Activated naive CD8-positive, alpha-beta T cell treated with anti-CD3 and anti-CD28 coated beads, Interleukin-2, amount 50 U/mL, for 24 hours (primary cell): ENCODE measurements around the gene NREP.
"Not testable (repeated sequence)": the region's sequence is repeated elsewhere in the genome, so short reads cannot be mapped to it uniquely, and the experiment has no call there.

Experiments used
- ATAC-seq: fragments of 150-1000 bp; cut with Tn5 transposase; one replicate; pipeline ENCODE4 v1.10.0; 2021
- DNase-seq: peaks from one replicate; pipeline ENCODE4 v3.0.0; 2021
- H3K27ac Mint-ChIP-seq: one replicate; pipeline ENCODE4 v1.8.0; 2021; ENCODE audit warnings: mild to moderate bottlenecking, mixed read lengths
- H3K27me3 Mint-ChIP-seq: one replicate; pipeline ENCODE4 v1.8.0; 2021; ENCODE audit warnings: mixed read lengths
- H3K36me3 Mint-ChIP-seq: one replicate; pipeline ENCODE4 v1.8.0; 2021; ENCODE audit warnings: low read depth, mixed read lengths
- H3K4me1 Mint-ChIP-seq: one replicate; pipeline ENCODE4 v1.8.0; 2021; ENCODE audit warnings: mixed read lengths
- H3K4me3 Mint-ChIP-seq: one replicate; pipeline ENCODE4 v1.8.0; 2021; ENCODE audit warnings: mild to moderate bottlenecking, moderate library complexity, mixed read lengths
- H3K9me3 Mint-ChIP-seq: one replicate; pipeline ENCODE4 v1.8.0; 2021; ENCODE audit warnings: mixed read lengths

Gene NREP

GRCh38 chr5:111737716-111738115 is 19.3 kb downstream of the NREP start:
- Mint-ChIP-seq H3K4me1 (peaks cover 29% of the 10 kb centered on the region), H3K36me3 (peaks cover 2% of the 10 kb centered on the region), H3K4me3 (no peak overlapping the region), H3K9me3 (no peaks in the 10 kb centered on the region), H3K27ac (no peak overlapping the region), H3K27me3 (no peaks in the 10 kb centered on the region)
- ATAC-seq: no peak
- no peak for DNase-seq

- no peak overlapping the region for H3K27ac Mint-ChIP-seq
- peak; percentile 79 for ATAC-seq
- H3K9me3 Mint-ChIP-seq: no peaks in the 10 kb centered on the region
These were observed 21.3 kb downstream of the NREP start for GRCh38 chr5:111735583-111736270.

GRCh38 chr5:111734597-111734996 is 22.4 kb downstream of the NREP start:
- H3K27me3 Mint-ChIP-seq: no peaks in the 10 kb centered on the region
- H3K4me3 Mint-ChIP-seq: no peak overlapping the region
- H3K36me3 Mint-ChIP-seq: peaks cover 4% of the 10 kb centered on the region
- DNase-seq (no peak), ATAC-seq (no peak)
- H3K4me1 Mint-ChIP-seq: peaks cover 35% of the 10 kb centered on the region
- no peak overlapping the region for H3K27ac Mint-ChIP-seq
- no peaks in the 10 kb centered on the region for H3K9me3 Mint-ChIP-seq

More at GRCh38 chr5:111735583-111736270, 21.3 kb downstream of the NREP start:
- Mint-ChIP-seq H3K4me1 (peaks cover 29% of the 10 kb centered on the region), H3K27me3 (no peaks in the 10 kb centered on the region), H3K36me3 (peaks cover 4% of the 10 kb centered on the region), H3K4me3 (no peak overlapping the region)
- DNase-seq: peak; percentile 39

GRCh38 chr5:111734013-111734412 is 23.0 kb downstream of the NREP start:
- H3K27me3 Mint-ChIP-seq: no peaks in the 10 kb centered on the region
- peak; percentile 83 for ATAC-seq
- no peaks in the 10 kb centered on the region for H3K9me3 Mint-ChIP-seq

GRCh38 chr5:111733571-111733970 is 23.4 kb downstream of the NREP start:
- H3K27ac Mint-ChIP-seq: no peak overlapping the region
- no peak overlapping the region for H3K4me3 Mint-ChIP-seq
- no peak for DNase-seq
- H3K4me1 Mint-ChIP-seq: peaks cover 35% of the 10 kb centered on the region
- peaks cover 4% of the 10 kb centered on the region for H3K36me3 Mint-ChIP-seq
- ATAC-seq: no peak
- no peaks in the 10 kb centered on the region for H3K27me3 Mint-ChIP-seq
- H3K9me3 Mint-ChIP-seq: no peaks in the 10 kb centered on the region

More at GRCh38 chr5:111734013-111734412, 23.0 kb downstream of the NREP start:
- Mint-ChIP-seq H3K4me3 (peak overlapping the region; percentile 8), H3K4me1 (peaks cover 35% of the 10 kb centered on the region), H3K27ac (no peak overlapping the region), H3K36me3 (peaks cover 4% of the 10 kb centered on the region)
- peak; percentile 15 for DNase-seq

- ATAC-seq: no peak
- Mint-ChIP-seq H3K4me3 (no peak overlapping the region), H3K4me1 (peaks cover 35% of the 10 kb centered on the region), H3K27ac (no peak overlapping the region), H3K9me3 (no peaks in the 10 kb centered on the region), H3K36me3 (peaks cover 4% of the 10 kb centered on the region), H3K27me3 (no peaks in the 10 kb centered on the region)
- DNase-seq: no peak
These were observed 25.4 kb downstream of the NREP start for GRCh38 chr5:111731638-111732037.

GRCh38 chr5:111730659-111731382 is 26.2 kb downstream of the NREP start:
- H3K4me1 Mint-ChIP-seq: peaks cover 31% of the 10 kb centered on the region
- peak overlapping the region; percentile 49 for H3K27ac Mint-ChIP-seq
- H3K4me3 Mint-ChIP-seq: no peak overlapping the region
- H3K9me3 Mint-ChIP-seq: no peaks in the 10 kb centered on the region
- peaks cover 4% of the 10 kb centered on the region for H3K36me3 Mint-ChIP-seq
- DNase-seq (no peak), ATAC-seq (no peak)
- H3K27me3 Mint-ChIP-seq: no peaks in the 10 kb centered on the region

GRCh38 chr5:111728941-111729340 is 28.1 kb downstream of the NREP start:
- H3K27me3 Mint-ChIP-seq: no peaks in the 10 kb centered on the region

GRCh38 chr5:111726986-111727385 is 30.0 kb downstream of the NREP start:
- peaks cover 15% of the 10 kb centered on the region for H3K4me1 Mint-ChIP-seq
- H3K4me3 Mint-ChIP-seq: no peak overlapping the region
- no peaks in the 10 kb centered on the region for H3K9me3 Mint-ChIP-seq
- ATAC-seq (no peak), DNase-seq (no peak)
- H3K27me3 Mint-ChIP-seq: no peaks in the 10 kb centered on the region
- no peaks in the 10 kb centered on the region for H3K36me3 Mint-ChIP-seq
- no peak overlapping the region for H3K27ac Mint-ChIP-seq

More at GRCh38 chr5:111728941-111729340, 28.1 kb downstream of the NREP start:
- H3K4me3 Mint-ChIP-seq: no peak overlapping the region
- peaks cover 4% of the 10 kb centered on the region for H3K36me3 Mint-ChIP-seq
- H3K4me1 Mint-ChIP-seq: peaks cover 20% of the 10 kb centered on the region
- DNase-seq (no peak), ATAC-seq (no peak)
- no peaks in the 10 kb centered on the region for H3K9me3 Mint-ChIP-seq
- no peak overlapping the region for H3K27ac Mint-ChIP-seq

GRCh38 chr5:111722140-111722539 is 34.9 kb downstream of the NREP start:
- Mint-ChIP-seq H3K27me3 (peaks cover 6% of the 10 kb centered on the region), H3K36me3 (no peaks in the 10 kb centered on the region), H3K4me1 (no peaks in the 10 kb centered on the region), H3K27ac (no peak overlapping the region), H3K9me3 (no peaks in the 10 kb centered on the region), H3K4me3 (no peak overlapping the region)
- no peak for DNase-seq
- ATAC-seq: no peak

GRCh38 chr5:111720333-111720890 is 36.6 kb downstream of the NREP start:
- H3K36me3 Mint-ChIP-seq: no peaks in the 10 kb centered on the region
- H3K27me3 Mint-ChIP-seq: peaks cover 6% of the 10 kb centered on the region
- DNase-seq: no peak
- no peak overlapping the region for H3K4me3 Mint-ChIP-seq
- no peaks in the 10 kb centered on the region for H3K4me1 Mint-ChIP-seq
- no peak overlapping the region for H3K27ac Mint-ChIP-seq
- peaks cover 4% of the 10 kb centered on the region for H3K9me3 Mint-ChIP-seq
- no peak for ATAC-seq

GRCh38 chr5:111719773-111720172 is 37.2 kb downstream of the NREP start:
- Mint-ChIP-seq H3K4me1 (no peaks in the 10 kb centered on the region), H3K4me3 (no peak overlapping the region), H3K27ac (no peak overlapping the region), H3K27me3 (peaks cover 6% of the 10 kb centered on the region), H3K36me3 (no peaks in the 10 kb centered on the region), H3K9me3 (peaks cover 10% of the 10 kb centered on the region)
- DNase-seq (no peak), ATAC-seq (no peak)

GRCh38 chr5:111716789-111717188 is 40.2 kb downstream of the NREP start:
- not testable (repeated sequence) for H3K36me3 Mint-ChIP-seq, ATAC-seq, H3K4me1 Mint-ChIP-seq, DNase-seq, H3K27ac Mint-ChIP-seq, H3K4me3 Mint-ChIP-seq, H3K27me3 Mint-ChIP-seq
- peaks cover 24% of the 10 kb centered on the region for H3K9me3 Mint-ChIP-seq

- ATAC-seq: no peak
- H3K27me3 Mint-ChIP-seq: no peaks in the 10 kb centered on the region
- H3K36me3 Mint-ChIP-seq: no peaks in the 10 kb centered on the region
- DNase-seq: no peak
- no peak overlapping the region for H3K27ac Mint-ChIP-seq
- H3K4me1 Mint-ChIP-seq: peaks cover 8% of the 10 kb centered on the region
- no peak overlapping the region for H3K4me3 Mint-ChIP-seq
- peaks cover 7% of the 10 kb centered on the region for H3K9me3 Mint-ChIP-seq
These were observed 49.3 kb downstream of the NREP start for GRCh38 chr5:111707630-111708164.

- Mint-ChIP-seq H3K9me3 (no peaks in the 10 kb centered on the region), H3K27me3 (no peaks in the 10 kb centered on the region), H3K4me3 (no peak overlapping the region), H3K27ac (no peak overlapping the region), H3K36me3 (no peaks in the 10 kb centered on the region), H3K4me1 (peaks cover 8% of the 10 kb centered on the region)
- DNase-seq (no peak), ATAC-seq (no peak)
These were observed 50.6 kb downstream of the NREP start for GRCh38 chr5:111706345-111706744.
